Non-pigmented ciliary epithelial cell (primary cell): Measurements from ENCODE around the gene ARR3.
"Not testable (repeated sequence)": the region's sequence is repeated elsewhere in the genome, so short reads cannot be mapped to it uniquely, and the experiment has no call there.

Experiments
- DNase-seq: peaks from one replicate; pipeline ENCODE4 v3.0.0-alpha.2; 2010; ENCODE audit warnings: low read depth

Gene ARR3

DNA sequence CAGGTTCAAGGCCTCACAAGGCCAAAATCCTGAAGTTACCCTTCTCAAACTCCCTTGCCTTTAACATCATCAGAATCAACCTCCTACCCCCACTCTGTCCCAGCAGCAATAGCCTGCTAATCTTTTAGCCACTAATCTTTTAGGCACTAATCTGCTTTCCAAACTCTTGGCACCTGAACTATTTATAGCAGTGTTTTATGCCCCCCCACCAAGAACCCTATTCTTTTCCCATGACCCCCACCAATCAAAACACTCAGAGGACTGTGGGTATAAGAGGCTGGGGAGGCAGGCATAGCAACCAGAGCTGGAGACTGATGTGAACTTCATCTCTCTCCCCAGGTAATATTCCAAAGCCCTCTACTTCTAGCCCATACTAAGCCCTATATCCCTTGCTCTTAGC lies at the start of gene ARR3:
TSS of gene ARR3 (plus strand) at position 301 of the 400 bp plus-strand sequence. CDS start 1,052 bp downstream, outside the sequence.
- DNase-seq = no peak

DNA sequence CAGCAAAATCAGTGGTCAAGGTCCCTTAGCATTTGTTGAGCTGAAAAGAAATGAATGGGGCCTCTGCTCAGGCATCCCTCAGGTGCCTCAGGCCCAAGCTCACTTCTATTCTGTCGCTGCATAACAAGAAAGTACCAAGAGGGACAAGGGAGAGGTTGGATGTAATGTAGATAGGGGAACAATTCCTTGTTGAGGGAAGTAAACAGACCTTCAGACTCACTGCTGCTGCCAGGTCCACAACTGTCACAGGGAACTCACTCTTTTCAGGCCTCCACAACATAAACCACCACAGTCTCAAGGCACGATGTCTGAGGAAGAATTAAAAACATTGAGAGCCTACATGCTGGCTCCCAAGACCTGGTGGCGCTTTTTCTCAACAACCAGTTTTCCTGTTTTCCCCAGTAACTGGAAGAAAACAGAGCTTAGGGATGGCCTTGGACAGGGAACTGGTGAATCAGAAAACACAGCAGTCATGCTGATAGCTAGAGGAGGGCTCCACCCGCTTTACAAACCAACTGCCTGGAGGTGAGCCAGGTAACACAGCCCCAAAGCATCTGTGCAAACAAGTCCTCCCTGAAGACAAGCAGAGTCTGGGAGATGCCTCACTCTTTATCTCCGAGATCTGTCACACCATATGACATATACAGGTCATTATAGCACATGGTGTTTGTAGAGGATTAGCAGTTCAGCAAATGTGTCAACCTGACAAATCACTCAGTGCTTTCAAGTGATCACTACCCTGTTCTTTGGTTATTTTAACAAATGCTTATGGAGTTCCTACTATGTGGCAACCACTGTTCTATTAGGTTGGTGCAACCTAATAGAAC lies 48.0 kb upstream of the ARR3 start:
- no peak for DNase-seq

DNA sequence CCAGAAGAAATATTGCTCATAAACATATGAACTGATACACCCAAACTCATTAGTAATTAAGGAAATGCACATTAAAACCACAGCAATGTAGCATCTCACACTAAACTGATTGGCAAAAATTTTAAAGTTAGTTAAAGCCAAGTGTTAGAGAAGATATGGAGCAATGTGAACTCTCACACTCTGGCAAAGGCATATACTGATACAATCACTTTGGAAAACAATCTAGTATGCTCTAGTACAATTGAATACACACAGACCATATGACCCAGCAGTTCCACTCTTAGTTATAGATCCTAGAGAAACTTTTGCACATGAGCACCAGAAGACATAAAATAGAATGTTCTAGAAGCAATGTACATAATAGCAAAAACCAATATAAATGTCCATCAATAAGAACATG lies 42.1 kb upstream of the ARR3 start:
- DNase-seq = no peak

DNA sequence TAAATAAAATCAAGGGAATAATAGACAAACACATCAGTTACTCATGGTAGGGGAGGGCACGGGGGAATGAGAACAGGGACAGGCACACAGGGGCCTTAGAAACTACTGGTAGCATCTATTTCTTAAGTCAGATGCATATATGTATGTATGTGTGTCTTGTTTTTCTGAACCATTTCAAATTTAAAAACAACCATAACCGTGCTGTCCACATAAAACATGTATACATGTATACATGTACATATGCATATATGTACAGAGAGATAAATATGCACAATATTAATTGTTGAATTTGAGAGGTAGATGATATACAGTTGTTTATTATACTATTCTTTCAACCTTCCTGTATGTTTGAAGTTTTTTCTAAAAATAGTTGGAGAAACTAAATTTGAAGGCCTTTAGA lies 41.4 kb upstream of the ARR3 start:
- no peak for DNase-seq

DNA sequence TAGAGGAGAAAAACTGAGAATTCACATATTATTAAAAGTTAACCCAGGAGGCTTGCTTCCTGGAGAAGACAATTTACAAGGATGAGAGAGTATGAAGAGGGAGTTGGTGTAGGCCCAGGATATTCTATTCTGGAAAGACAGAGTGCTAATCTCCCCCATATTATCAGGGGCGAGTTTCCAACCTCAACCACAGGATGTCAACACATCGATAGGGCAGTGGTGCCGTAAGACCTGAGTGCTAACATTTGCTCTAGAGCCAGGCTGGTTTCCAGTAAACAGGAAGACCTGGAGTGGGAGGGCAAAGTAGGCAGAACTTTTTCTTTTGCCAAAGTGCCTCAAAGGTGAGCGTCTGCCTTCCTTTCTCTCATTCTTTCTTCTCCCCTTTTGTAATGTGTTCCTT lies 36.5 kb upstream of the ARR3 start:
- DNase-seq = no peak

DNA sequence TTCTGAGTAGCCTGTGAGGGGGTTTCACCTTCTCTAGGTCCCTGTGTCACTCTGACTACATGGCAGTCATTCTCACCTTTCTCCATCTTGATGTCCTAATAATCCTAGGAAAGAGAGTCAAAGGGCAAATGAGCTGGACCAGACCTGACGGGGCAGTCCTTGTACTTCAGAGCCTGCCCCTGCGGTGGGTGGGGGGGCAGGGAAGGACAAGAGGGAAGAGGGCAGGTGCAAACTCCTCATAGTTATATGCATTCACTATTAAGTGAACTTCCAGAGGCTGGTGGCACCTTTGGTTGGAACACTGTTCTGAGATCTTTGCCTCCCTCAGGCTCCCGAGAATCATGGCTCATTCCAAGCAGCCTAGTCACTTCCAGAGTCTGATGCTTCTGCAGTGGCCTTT lies 33.8 kb upstream of the ARR3 start, which contains the start of gene AWAT1:
TSS of gene AWAT1 (plus strand) at position 301 of the 400 bp plus-strand sequence. CDS start at position 342, 41 bp downstream.
- no peak for DNase-seq

DNA sequence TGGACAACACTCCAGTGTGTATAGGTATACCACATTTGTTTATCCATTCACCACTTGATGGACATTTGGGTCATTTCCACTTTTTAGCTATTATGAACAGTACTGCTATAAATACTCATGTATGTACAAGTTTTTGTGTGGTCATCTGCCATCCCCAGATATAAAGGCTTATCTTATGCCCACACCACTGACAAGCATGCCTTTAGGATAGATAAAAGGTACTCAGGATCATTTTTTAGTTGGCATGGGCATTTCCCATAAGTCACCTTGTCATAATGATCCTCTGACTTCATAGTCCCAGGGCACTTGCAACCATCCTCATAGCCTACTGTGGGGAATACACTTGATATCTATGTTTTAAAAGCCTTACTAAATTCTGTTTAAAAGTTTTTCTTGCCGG lies 27.4 kb upstream of the ARR3 start:
- DNase-seq = no peak

DNA sequence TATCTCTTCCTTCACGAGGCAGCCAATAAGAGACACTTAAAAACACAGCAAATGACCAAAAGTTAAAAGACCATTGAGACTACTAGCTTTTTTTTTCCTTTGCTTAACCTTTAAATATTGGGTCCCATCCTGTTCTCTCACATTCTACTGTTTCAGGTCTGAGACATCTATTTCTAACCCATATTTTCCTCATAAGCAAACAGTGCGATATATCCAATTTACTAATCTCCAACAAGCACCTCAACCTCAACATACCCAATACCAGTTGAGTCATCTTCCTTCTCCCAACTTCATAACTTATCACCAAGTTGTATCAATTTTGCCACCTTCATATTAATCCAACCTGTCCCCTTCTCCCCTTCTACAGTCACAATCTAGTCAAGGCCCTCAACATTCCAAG lies 26.6 kb upstream of the ARR3 start:
- DNase-seq = no peak

DNA sequence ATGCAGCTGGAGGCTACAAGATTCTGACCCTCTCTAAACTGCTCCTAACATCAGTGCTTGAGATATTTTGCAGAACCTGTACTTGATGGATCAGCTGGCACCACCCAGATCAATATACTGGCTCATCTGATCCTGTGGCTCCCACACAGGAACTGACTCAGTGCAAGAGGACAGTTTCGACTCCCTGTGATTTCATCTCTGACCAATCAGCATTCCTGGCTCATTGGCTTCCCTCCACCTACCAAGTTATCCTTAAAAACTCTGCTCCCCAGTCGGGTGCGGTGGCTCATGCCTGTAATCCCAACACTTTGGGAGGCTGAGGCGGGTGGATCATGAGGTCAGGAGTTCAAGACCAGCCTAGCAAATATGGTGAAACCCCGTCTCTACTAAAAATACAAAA lies 24.5 kb upstream of the ARR3 start:
- DNase-seq = not testable (repeated sequence)

DNA sequence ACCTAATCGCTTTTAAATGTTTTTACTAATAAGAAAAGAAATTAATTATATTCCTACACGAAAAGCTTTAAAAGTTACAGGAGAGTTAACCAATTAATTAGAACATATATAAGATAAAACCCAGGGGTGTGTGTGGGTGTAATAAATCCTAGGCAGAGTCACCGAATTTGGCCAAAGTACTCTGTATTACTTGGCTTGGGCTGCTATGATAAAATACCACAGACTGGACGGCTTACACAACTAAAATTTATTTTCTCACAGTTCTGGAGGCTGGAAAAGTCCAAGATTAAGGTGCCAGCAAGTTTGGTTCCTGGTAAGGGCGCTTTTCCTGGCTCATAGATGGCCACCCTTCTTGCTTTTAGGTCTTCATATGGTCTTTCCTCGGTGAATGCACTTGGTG lies 23.3 kb upstream of the ARR3 start:
- no peak for DNase-seq

DNA sequence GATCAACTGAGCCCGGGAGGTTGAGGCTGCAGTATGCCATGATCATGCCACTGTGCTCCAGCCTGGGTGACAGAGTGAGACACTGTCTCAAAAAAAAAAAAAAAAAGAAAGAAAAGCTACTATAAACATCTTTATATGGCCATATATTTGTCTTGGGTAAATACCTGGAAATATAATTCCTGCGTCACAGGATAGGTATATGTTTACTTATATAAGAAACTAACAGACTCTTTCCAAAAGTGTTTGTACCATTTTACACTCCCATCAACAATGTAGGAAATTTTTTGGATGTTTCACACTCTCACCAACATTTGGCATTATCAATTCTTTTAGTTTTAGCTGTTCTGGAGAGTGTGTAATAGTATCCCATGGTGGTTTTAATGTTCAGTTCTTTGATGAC lies 20.9 kb upstream of the ARR3 start:
- no peak for DNase-seq

DNA sequence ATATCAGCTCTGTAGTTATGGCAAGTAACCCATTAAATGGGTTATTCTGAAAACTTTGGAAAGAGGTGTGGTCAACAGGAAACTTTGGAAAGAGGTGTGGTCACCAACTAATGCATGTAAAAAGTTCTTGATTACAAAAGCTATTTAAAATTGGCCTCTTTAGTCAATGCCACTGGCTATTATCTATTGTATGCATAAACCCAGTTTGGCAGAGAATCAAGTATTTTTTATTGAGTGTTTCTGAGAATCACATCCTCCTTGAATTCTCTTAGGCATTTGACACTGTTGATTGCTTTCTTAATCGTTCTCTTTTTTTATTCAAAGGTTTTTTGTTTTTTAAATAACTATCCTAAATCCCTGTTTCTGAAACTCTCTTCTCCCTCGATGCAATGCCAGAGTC lies 15.6 kb upstream of the ARR3 start:
- no peak for DNase-seq

DNA sequence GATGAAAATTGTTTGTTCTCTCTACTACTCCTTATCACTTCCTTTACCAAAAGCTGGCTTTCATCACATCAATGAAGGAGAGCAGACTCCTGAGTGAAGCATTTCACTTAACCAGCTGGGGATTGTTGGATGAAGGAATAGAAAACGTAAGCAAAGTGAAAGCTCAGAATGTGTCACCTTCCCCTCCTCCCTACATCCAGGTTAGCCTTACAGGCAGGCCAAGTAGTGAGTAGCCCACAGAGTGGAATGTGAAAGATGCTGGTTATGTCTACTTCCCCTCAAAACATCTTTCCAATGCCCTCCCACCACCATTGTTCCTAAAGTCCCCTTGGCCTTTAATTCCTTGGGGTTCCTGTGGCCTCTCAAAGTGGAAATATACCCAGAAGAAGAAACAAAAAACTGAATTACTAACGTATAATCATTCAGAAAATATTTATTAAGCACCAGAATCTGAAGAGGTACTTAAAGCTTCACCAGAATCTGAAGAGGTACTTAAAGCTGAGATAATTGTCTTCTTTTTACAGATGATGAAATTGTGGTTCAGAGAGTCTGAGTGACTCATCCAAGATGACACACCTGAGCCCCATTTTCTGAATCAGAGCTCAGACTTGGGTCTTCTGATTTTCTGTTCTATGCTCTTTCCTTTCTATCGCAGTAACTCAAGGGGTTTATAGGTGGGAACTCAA lies 14.6 kb upstream of the ARR3 start:
- DNase-seq = no peak

DNA sequence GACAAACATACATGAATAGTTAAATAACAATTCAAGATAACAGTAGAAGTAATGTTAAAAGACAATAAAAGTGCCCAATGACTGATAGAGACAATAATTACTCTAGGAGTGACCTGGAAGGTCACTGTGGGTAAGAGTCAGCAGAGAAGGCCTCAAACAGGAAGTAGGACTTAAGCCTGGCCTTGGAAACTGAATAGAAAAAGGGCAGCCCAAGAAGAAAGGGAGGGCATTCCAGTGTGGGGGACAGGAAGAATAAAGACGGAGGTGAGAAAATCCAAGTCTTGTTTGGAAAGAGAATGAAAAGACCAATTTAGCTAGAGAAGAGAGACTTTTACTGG lies 14.1 kb upstream of the ARR3 start:
- no peak for DNase-seq

DNA sequence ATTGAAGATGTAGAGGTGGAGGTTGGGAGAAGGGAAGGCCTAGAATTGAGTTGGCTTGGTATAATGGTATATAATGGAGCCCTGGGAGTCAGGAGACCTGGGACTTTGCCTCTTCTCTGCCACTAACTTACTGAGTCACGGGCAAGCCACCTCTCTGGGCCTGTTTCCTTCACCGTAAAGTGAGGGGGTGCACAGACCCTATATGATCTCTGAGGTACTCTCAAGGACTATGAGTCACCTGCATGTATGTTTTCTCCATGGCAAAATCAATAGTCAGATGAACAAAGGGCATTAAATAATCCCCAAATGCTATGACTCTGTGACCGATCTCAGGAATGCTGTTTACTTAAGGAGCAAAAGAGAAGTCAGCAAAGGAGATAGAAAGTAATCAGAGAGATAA lies 13.2 kb upstream of the ARR3 start:
- no peak for DNase-seq

DNA sequence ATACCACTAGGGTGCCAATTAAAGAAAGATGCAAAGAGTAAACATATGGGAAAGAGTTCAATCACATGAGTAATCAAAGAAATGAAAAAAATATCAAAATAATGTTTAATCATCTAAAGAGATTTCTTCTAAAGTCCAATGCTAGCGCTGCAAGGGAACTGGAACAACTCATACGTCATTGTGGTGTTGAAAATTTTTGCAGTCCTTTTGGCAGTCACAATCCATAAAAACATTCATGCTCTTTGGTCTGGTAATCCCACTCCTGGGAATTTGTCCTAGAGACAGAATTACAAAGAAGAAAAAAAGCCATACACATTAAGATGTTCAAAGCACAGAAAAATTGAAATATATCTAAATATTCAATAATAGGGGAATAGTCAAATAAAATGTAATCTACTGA lies 12.7 kb upstream of the ARR3 start:
- DNase-seq = no peak

DNA sequence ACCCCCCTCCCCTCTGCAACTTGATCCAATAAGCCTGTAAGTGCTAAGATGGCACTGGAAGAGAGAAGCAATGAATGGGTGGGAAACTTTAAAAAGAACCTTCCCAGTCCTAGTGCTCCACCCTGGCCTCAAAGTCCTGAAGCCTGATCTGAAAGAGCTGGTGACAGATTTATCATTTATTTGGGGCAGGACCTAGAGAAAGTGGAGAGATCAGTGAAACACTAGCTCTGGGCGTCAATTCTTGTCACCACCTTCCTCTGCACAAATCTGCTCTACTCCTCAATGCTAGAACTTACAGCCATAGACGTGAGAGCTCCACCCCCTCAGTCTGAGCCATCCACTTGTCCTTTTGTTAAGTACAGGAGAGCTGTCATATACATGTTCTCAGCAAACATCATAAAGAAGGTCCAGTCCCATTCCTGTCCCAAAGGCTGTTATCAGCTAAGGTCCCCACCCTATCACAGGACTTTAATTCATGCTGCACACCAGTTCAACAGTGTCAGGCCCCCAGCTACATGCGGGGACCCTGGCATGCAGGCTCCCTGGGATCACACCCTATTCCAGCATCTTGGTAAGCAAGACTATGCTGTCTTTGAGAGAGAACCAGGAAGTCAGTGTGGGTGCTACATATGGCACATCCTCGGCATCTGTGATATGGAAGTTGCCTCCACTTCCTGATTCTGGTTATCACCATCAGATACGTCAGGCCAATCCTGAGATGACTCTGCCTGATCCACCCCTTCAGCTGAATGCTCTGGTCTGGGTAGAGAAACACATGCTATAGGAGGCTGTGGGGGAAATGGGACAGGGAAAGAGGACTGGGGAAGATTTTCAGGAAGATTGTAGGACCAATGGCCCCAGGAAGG lies 10.5 kb upstream of the ARR3 start:
- no peak for DNase-seq

DNA sequence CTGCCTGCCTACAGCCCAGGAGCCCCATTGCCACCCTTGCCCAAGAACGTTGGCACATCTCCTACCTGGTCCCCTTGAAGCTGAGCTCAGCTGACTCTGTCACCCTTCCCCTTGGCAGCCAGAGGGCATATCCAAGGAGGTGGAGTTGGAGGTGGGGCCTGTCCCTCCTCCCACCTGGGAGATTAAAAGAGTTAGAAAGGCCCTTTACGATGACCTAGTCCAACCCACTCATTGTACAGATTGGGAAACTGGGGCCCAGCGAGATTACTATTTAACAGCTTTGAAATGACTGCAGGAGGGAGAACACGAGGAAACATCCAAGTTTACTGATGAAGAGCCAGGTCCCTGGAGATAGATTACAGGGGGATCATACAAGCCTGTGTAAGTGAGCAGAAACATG lies 8.0 kb upstream of the ARR3 start, which contains the start of gene P2RY4:
TSS of gene P2RY4 (minus strand) at position 101 of the 400 bp plus-strand sequence. CDS start 580 bp downstream, outside the sequence.
- no peak for DNase-seq

DNA sequence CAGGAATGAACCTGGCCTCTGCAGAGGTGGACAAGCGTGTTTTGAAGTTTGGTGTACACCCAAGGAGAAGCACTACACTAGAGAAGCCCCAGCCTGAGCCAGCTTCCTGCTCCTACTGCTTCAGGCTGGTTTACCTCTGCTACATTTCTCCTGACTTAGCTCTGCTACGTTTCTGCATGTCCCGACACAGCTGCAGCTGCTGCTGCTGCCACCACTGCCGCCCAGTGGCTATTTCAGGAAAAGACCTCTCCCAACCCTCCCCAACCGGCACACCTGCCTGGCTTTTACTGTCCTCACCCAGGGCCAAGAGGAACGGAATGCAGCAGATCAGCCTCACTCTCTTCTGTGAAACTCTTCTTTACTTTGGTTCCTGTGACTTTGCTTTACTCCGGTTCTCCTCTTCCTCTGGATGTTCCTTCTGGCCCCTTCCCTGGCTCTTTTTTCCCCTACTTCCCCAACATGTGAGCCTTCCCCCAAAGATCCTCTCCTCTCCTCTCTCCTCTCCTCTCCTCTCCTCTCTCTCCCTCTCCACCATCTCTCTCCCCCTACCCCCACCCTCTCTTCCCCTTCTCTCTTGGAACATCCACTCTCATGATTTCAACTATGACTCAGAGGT lies 5.1 kb upstream of the ARR3 start:
- DNase-seq = no peak

DNA sequence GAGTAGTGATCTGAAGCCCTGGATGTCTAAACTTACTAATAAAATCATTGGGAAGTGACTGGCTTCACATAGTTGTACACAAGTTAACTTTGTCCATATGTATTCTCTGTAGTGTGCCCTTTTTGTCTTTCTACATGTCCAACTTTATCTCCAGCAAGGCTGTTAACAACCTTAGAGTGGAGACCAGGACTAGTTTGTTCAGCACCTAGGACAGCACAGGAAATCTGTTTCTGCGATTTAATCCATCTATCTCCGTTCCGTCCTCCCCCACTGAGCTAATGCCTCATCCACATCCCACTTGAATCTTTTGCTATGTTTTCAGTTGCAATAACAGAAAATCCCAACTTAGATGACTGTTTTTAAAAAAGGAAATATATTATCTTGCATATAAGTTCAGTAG lies 3.4 kb upstream of the ARR3 start:
- DNase-seq = no peak

DNA sequence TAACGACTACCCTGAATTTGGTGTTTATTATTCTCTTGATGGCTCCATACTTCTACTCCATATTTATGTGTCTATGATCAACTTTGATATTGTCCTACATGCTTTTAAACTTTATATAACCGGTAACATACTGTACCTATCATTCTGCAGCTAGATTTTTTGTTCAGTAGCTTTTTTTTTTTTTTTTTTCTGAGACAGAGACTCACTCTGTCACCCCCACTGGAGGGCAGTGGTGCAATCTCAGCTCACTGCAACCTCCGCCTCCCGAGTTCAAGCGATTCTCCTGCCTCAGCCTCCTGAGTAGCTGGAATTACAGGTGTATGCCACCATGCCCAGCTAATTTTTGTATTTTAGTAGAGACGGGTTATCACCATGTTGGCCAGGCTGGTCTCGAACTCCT lies 5.9 kb downstream of the ARR3 start:
- DNase-seq = not testable (repeated sequence)

DNA sequence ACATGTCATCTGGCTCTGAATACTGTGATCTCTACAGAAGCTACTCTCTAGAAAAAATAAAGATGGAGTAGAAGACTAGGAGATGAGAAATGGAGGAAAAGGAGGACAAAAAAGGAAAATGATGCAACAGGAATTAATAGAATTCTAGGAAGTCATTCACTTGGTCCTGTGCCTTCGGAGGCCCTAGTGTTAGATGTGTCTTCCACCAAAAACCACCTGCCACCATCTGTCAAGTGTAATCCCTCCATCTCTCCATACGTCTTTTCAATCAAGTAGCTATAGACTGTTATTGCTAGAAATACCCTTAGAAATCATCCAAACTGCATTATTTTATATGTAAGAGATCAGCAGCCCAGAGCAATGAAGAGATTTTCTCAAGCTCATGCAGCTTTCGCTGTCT lies 10.9 kb downstream of the ARR3 start:
- DNase-seq = no peak
